Suppressor macrophage (primary cell): ENCODE data around the gene LIN28B.
"Not testable (repeated sequence)": the region's sequence is repeated elsewhere in the genome, so short reads cannot be mapped to it uniquely, and the experiment has no call there.

Source experiments
- DNase-seq, 4 experiments: peaks; one replicate each; pipeline ENCODE4 v3.0.0-alpha.2; 2020 to 2022

LIN28B gene

DNA sequence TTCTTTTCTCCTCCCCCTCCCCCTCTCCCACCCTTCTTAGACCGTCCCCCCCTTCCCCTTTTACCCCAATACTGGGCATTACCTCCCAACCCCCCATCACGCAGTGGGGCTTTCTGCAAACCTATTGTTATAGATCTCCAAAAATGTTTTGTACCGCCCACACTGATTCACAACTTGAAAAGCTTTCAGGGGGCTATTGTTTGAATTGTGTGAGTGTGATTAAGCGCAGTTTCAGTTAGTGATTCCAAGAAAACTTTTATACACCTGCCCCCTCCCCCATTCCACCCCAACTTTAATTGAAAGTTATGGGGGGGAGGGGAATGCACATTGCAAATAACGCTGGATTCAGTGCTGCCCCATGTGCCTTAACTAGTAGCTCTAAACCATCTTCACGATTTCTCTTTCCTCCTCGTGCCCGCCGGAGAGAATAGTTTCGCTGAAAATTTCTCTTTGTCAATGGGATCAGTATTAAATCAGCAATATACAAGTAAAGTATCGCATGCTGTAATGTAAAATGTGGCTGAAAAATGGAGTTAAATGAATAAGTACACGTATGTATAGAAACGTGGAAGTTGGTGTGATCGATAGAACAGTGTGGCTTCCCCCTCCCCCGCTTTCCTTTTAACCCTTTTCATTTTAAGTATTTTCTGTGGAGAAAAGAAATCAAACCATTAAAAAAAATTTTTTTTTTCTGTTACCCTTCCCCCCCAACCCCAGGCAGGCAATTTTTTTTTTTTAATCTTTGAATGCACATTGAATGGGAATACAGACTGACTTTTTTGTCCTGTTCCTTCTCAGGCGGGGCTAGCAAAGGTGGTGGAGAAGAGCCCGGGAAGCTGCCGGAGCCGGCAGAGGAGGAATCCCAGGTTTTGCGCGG lies 632 bp downstream of the LIN28B start:
- DNase-seq, result no peak

DNA sequence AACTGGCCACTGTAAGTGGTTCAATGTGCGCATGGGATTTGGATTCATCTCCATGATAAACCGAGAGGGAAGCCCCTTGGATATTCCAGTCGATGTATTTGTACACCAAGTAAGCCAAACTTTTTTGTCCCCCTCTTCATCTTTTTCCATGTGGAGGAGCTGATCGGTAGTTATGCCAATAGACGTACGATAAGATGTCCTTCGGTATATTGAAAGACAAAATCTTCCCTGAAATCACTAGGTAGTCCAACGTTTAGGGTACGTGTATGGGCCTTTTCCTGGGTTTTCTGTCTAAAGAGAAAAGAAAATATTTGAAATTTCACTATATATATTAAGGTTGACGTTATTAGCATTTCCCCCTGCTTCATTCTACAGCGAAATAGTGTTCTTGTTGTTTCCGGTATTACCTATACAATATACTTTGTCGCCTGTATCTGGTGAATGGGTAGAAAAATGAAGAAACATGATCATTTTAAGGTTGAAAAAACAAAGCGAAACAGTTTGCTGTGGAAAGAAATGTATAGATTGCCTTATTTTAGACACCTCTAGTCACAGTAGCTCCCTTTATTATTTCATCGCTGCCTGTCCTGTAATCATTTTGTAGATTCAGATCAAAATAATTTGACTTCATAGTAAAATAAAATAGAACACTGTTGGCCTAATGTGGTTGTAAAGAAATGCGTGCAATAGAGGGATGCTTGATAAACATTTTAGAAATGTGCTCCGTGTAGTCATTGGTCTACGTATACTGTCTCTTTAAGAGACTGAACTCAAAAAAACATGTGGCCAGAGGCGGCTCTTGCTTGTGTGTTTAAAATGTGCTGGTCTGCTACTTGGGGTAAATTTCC lies 1.5 kb downstream of the LIN28B start:
- DNase-seq, result no peak

DNA sequence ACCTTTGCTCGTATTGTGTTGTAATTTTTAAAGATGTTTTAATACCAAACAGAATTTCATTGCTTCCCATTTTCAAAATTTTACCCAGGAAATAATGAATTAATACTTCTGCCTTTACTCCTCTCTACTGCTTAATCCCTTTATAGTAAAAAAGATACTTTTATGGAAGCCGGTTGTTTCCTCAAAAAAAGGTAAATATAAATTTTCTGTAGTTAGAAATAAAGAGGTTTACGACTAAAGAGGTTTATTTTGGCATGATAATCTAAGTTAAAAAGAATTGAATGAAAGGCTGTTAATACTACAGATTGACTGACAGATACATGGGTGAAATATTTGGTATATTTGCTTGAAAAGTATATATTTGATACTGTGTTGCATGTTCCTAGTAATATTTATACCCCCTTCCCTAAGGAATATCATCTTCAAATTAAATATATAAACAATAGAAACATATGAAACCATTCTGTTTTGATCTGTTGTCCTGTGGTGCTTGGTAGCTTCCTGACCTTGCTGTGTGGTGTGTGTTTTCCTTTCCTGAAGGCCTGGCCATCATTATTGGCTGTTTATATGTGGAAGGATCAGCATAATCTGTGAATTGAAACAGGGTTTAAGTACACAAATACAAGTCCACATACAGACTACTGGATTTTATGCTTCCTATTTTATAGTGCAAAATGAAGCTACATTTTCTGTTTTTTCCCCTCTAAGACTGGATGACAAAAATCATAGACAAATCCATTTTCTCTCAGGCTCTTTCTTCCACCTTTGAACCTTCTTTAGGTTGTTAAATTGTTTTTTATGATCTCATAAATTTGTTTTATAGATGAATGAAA lies 2.3 kb downstream of the LIN28B start:
- DNase-seq, result no peak

GRCh38 chr6:104969108-104969507 lies 12.2 kb downstream of the LIN28B start:
- no peak for DNase-seq

GRCh38 chr6:104969785-104970581 lies 13.1 kb downstream of the LIN28B start:
- no peak for DNase-seq

GRCh38 chr6:104973404-104973803 lies 16.5 kb downstream of the LIN28B start:
- DNase-seq, result no peak

DNA sequence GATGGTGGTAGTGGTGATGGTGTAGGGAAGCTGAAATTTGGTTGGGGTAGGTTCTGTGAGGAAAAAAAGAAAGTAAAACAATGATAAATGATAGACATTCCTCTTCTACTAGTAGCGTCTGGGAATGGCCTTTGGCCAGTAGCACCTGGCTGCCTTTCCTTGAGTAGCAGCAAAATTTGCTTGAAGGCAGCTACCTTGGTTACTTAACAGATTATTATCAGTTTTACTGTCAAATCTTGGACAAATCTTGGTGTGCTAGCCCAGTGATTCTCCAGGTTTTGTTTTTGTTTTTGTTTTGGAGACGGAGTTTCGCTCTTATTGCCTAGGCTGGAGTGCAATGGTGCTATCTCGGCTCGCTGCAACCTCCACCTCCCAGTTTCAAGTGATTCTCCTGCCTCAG lies 26.4 kb downstream of the LIN28B start:
- no peak for DNase-seq

DNA sequence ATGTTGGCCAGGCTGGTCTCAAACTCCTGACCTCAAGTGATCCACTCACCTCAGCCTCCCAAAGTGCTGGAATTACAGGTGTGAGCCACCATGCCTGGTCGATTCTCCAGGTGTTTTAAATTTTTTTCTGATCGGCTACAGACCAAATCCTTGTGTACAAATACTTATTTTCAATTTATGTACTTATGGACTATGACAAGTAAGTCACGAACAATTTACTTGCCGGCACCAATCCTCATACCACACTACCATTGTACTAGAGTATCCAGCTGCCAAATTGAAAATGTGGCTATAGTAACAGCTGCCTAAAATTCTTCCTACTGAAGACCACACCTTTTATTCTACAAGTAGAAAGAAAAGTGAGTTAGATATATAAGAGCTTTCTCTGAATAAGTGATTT lies 26.9 kb downstream of the LIN28B start:
- DNase-seq, result no peak

GRCh38 chr6:104984831-104985230 lies 27.9 kb downstream of the LIN28B start:
- no peak for DNase-seq

DNA sequence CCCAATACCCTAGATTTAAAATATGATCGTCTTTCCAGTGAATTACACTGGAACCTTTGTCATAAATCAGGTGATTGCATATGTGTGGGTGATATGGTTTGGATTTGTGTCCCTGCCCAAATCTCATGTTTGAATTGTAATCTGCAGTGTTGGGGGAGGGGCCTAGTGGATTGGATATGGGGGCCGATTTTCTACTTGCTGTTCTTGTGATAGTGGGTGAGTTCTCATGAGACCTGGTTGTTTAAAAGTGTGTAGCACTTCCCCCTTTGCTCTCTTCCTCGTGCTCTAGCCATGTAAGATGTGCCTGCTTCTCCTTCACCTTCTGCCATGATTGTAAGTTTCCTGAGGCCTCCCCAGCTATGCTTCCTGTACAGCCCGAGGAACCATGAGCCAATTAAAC lies 29.0 kb downstream of the LIN28B start:
- DNase-seq, result not testable (repeated sequence)

- DNase-seq, result no peak
Observed at GRCh38 chr6:104986625-104987024, 29.7 kb downstream of the LIN28B start.

DNA sequence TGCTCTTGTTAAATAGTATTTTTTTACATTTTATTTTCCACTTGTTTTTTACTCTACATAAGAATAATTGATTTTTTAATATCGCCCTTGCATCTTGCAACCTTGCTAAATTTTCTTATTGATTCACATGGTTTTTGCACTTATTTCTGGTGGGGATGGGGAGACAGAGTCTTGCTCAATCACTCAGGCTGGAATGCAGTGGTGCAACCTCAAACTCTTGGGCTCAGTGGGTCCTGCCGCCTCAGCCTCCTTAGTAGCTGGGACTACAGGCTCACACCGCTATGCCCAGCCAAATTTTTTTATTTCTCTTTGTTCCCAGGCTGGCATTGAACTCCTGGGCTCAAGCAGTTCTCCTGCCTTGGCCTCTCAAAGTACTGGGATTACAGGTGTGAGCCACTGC lies 30.3 kb downstream of the LIN28B start:
- DNase-seq, result no peak

- no peak for DNase-seq
Observed at GRCh38 chr6:104990085-104990484, 33.2 kb downstream of the LIN28B start.

DNA sequence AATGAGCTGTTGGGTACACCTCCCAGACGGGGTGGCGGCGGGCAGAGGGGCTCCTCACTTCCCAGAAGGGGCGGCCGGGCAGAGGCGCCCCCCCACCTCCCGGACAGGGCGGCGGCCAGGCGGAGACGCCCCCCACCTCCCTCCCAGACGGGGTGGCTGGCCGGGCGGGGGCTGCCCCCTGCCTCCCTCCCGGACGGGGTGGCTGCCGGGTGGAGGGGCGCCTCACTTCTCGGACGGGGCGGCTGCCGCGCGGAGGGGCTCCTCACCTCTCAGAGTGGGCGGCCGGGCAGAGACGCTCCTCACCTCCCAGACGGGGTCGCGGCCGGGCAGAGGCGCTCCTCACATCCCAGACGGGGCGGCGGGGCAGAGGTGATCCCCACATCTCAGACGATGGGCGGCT lies 34.2 kb downstream of the LIN28B start:
- DNase-seq, result not testable (repeated sequence)

- DNase-seq, result not testable (repeated sequence)
Observed at GRCh38 chr6:104993576-104993975, 36.7 kb downstream of the LIN28B start.

DNA sequence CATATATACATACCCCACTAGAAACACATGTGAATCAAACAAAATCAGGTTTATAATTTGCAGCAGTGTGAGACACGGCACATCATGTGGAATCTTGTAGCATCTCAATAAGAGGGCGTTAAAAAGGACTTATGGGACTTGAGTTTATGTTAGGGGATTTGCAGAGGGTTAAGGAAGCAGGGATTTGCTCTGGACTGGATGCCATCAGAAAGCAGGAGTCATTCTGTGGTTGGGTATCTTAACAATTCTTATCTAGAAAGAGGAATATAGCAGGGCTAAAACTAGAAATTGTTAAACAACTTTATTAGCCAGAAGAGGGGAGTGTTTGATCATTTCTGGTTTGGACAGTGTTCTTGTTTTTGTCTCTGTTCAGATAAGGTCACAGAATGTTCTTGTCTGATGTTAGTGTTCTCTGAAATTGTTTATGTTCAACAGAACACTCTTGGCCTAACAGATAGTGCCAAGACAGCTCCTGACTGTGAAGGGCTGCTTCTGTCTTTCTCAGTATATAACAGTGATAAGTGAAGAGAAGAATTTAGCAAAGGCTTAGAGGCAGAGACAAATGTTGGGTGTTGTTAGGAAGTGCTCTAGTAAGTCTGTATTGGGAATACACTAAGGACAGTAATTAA lies 39.2 kb downstream of the LIN28B start:
- DNase-seq, result no peak

DNA sequence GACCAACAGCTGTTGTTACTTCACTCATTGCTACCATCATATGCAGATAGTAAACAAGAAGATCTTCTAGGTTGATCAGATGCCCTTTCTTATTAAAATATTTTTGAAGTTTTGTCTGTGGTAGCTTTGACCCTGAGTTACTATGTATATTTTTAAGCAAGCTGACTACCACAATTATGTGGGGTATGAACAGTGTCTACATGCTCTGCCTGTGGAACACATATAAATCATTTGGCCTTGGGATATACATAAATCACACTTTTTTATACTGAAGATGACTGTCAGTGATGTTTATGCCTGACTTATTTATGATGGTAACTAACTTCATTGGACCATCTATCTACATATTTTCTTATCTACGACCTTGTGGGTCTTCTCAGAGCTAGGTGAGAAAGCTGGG lies 44.2 kb downstream of the LIN28B start:
- DNase-seq, result no peak

- no peak for DNase-seq
Observed at GRCh38 chr6:105001906-105002305, 45.0 kb downstream of the LIN28B start.

- DNase-seq, result peak; percentile 22 to 44 (median 41)
Observed at GRCh38 chr6:105005451-105005850, 48.5 kb downstream of the LIN28B start.

DNA sequence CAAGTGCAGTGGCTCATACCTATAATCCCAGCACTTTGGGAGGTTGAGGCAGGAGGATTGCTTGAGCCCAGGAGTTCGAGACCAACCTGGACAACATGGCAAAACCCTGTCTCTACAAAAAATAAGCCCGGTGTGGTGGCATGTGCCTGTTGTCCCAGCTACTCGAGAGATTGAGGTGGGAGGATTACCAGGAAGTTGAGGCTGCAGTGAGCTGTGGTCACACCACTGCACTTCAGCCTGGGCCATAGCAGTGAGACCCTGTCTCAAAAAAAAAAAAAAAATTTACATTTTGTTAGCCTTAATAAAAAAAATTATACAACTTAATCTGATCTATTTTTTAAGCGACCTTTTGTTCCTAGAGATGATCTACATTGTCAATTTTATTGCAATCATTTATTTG lies 56.6 kb downstream of the LIN28B start:
- DNase-seq, result not testable (repeated sequence)

DNA sequence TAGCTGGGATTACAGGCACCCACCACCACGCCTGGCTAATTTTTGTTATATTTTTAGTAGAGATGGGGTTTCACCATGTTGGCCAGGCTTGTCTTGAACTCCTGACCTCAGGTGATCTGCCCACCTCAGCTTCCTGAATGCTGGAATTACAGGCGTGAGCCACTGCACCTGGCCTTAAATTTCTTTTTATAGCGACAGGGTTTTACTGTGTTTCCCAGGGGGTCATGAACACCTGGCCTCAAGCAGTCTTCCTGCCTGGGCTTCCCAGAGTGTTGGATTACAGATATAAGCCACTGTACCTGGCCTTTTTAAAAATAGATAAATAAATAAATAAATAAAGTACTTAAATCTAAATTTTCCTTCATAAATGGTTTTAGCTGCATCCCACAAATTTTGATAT lies 57.5 kb downstream of the LIN28B start:
- DNase-seq, result no peak
